BLaER1 treated with 17β-estradiol and CSF1 and Interleukin-3, amounts not matched to agents 10 nM and 100 nM (cell line): Measurements from ENCODE around the gene ABCC6.
A peak's percentile ranks its signal among the peaks of the same experiment; 100 is the strongest.
"Not testable (repeated sequence)": the region's sequence is repeated elsewhere in the genome, so short reads cannot be mapped to it uniquely, and the experiment has no call there.

Source experiments
- H3K27ac ChIP-seq, 11 experiments: shearing (Covaris generic); formaldehyde crosslinking; 2 replicates each; pipeline ENCODE4 v1.8.1; 2022
- H3K27me3 ChIP-seq, 11 experiments: shearing (Covaris generic); formaldehyde crosslinking; 2 replicates each; pipeline ENCODE4 v1.8.1; 2022
- H3K36me3 ChIP-seq, 11 experiments: shearing (Covaris generic); formaldehyde crosslinking; 2 replicates each; pipeline ENCODE4 v1.8.1; 2022
- H3K4me1 ChIP-seq, 10 experiments: shearing (Covaris generic); formaldehyde crosslinking; 2 replicates each; pipeline ENCODE4 v1.8.1; 2022
- H3K4me2 ChIP-seq, 11 experiments: shearing (Covaris generic); formaldehyde crosslinking; 2 replicates each; pipeline ENCODE4 v1.8.1; 2022
- H3K4me3 ChIP-seq, 10 experiments: shearing (Covaris generic); formaldehyde crosslinking; 2 replicates each; pipeline ENCODE4 v1.8.1; 2022
- H3K9ac ChIP-seq, 11 experiments: shearing (Covaris generic); formaldehyde crosslinking; 2 replicates each; pipeline ENCODE4 v1.8.1; 2022
- H3K9me3 ChIP-seq, 11 experiments: shearing (Covaris generic); formaldehyde crosslinking; replicated peaks in 1 of 11; 2 replicates each; pipeline ENCODE4 v1.8.1; 2022
- H4K20me1 ChIP-seq, 11 experiments: shearing (Covaris generic); formaldehyde crosslinking; 2 replicates each; pipeline ENCODE4 v1.8.1; 2022
- Cebpa-rat ChIP-seq, 11 experiments: shearing (Covaris generic); IDR thresholded peaks; 2 replicates each; pipeline ENCODE4 v1.8.1; 2022

The ABCC6 gene

DNA sequence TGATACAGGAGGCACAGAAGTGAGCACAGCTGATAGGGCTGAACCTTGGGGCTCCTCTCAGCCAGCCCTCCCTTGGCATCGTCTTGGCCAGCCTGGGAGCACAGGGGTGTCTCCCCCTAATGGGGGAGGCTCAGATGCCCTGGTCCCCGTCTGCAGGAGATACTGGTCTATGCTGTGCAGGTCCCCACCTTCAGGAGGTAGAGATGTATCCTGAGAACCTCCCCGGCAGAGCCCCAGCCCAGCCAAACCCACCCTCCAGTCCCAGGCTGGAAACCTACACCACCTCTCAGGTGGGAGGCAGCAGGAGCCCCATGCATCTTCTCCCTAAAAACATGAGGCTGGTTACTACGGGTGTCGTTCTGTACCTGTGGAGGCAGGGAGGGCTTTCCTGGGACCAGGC, 38.7 kb downstream of the ABCC6 start:
- no peak for TF ChIP-seq Cebpa-rat (IDR thresholded peaks at IDR 0.05)
- H3K4me2 ChIP-seq = no peak overlapping the region
- H3K4me3 ChIP-seq = no peak overlapping the region
- H4K20me1 ChIP-seq = no peaks in the 10 kb centered on the region
- H3K9me3 ChIP-seq = no peaks in the 10 kb centered on the region
- H3K9ac ChIP-seq = no peak overlapping the region
- H3K4me1 ChIP-seq = peaks cover 14 to 32% (median 25%) of the 10 kb centered on the region in 10 experiments
- H3K36me3 ChIP-seq = no peaks in the 10 kb centered on the region
- no peak overlapping the region for H3K27ac ChIP-seq
- no peaks in the 10 kb centered on the region for H3K27me3 ChIP-seq

DNA sequence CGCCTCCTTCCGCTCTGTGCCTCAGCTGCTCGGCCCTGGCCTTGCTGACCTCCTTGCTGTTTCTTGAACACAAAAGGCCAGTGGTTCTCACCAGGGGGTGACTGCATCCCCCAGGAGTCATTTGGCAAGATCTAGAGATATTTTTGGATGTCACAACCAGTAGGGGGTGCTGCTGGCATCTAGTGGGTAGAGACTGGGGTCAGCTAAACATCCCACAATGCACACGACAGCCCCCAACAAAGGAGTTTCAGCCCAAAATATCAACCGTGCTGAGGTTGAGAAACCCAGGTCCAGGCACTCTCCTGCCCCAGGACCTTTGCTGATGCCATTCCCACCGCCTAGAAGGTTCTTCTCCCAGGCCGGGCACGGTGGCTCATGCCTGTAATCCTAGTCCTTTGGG, 39.7 kb downstream of the ABCC6 start:
- no peak overlapping the region for H3K9ac ChIP-seq
- H4K20me1 ChIP-seq = no peaks in the 10 kb centered on the region
- H3K4me1 ChIP-seq = peaks cover 14 to 32% (median 25%) of the 10 kb centered on the region in 10 experiments
- H3K27ac ChIP-seq = no peak overlapping the region
- no peak overlapping the region for H3K4me3 ChIP-seq
- H3K36me3 ChIP-seq = no peaks in the 10 kb centered on the region
- H3K27me3 ChIP-seq = no peaks in the 10 kb centered on the region
- H3K9me3 ChIP-seq = peaks cover 0 to 2% (median 0%) of the 10 kb centered on the region in 11 experiments; a peak in 1 of 22 replicates
- no peak for TF ChIP-seq Cebpa-rat (IDR thresholded peaks at IDR 0.05)
- no peak overlapping the region for H3K4me2 ChIP-seq

DNA sequence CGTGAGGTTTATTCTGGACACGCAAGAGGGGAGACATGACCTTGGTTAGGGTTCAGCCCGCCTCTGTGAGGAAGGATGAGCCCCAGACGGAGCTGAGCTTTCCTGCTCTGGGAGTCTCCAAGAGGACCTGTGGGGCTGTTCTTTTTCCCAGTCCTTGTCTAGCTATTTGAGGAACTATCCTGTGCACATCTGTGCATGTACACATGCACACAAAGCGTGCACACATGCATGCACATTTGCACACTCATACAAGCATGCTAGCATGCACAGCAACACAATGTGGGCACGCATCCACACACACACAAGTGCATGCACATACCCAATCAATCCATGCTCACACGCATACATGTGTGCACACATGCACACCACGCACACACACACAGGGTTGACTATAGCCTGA, 40.4 kb downstream of the ABCC6 start:
- H3K4me2 ChIP-seq = peak overlapping the region in 10 of 11 experiments; percentile 36 to 87 (median 66); a peak in 18 of 22 replicates
- no peak for TF ChIP-seq Cebpa-rat (IDR thresholded peaks at IDR 0.05)

DNA sequence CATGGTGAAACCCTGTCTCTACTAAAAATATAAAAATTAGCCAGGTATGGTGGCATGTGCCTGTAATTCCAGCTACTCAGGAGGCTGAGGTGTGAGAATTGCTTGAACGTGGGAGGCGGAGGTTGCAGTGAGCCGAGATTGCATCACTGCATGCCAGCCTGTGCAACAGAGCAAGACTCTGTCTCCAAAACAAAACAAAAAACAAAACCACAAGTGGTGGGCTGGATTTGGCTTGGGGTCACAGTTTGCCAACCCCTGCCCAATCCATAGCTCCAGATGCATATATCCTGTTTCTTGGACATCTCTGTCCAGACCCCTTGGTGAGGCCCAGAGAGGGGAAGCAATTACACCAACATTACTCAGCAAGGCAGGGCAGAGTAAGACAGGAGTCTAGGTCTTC, 41.5 kb downstream of the ABCC6 start:
- H3K27me3 ChIP-seq, H3K36me3 ChIP-seq, H3K4me3 ChIP-seq, H4K20me1 ChIP-seq, H3K9me3 ChIP-seq: not testable (repeated sequence)
- Histone ChIP-seq H3K4me2 (peak overlapping the region; percentile 25 to 87 (median 66)), H3K4me1 (peaks cover 14 to 32% (median 25%) of the 10 kb centered on the region in 10 experiments), H3K27ac (peak overlapping the region in 8 of 11 experiments; percentile 47 to 70 (median 59); a peak in 17 of 22 replicates), H3K9ac (peak overlapping the region in 7 of 11 experiments; percentile 36 to 55 (median 45); a peak in 8 of 22 replicates)
- TF ChIP-seq Cebpa-rat (IDR thresholded peaks at IDR 0.05) = peak in 9 of 11 experiments; percentile 66 to 97 (median 88); a peak in 16 of 22 replicates

More for the DNA sequence above, 40.4 kb downstream of the ABCC6 start:
- peaks cover 0 to 4% (median 0%) of the 10 kb centered on the region in 11 experiments; a peak in 1 of 22 replicates for H3K9me3 ChIP-seq
- H3K9ac ChIP-seq = peak overlapping the region in 3 of 11 experiments; percentile 44 to 55 (median 45); a peak in 2 of 22 replicates
- no peak overlapping the region for H3K4me3 ChIP-seq
- H4K20me1 ChIP-seq = no peaks in the 10 kb centered on the region
- H3K4me1 ChIP-seq = peaks cover 14 to 32% (median 25%) of the 10 kb centered on the region in 10 experiments
- no peaks in the 10 kb centered on the region for H3K27me3 ChIP-seq
- H3K36me3 ChIP-seq = no peaks in the 10 kb centered on the region
- H3K27ac ChIP-seq = peak overlapping the region in 7 of 11 experiments; percentile 47 to 70 (median 59); a peak in 11 of 22 replicates

DNA sequence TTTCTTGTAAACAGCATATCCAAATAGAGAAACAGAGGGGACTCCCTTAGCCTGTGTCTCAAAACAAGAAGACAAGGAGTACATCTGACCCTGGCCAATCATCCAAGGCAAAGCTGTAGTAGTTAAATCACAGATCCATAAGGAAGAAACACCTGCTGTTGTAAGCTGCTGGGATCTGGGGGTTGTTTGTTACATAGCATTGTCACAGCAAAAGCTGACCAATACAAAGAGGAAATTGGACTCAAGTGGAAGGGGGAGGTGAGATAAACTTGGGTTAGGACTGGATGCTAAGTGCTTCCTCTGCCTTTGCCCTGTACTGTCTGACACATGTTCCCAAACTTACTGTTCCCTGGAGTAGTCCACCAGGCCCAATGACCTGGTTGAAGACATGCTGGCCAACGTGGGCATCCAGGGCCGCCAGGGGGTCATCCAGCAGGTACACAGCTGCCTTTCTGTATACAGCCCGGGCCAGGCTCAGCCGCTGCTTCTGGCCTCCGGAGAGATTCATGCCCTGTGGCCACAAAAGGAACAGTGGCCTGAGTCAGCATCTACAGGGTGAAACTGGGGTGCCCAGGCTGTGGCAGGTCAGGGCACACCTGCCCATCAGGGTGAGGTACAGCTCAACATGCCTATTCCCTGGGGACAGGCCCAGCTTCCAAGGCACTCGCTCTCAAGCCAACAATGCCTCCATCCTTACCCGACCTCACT, 44.7 kb downstream of the ABCC6 start:
- H3K27ac ChIP-seq = no peak overlapping the region
- no peak overlapping the region for H3K4me3 ChIP-seq
- no peak overlapping the region for H3K4me2 ChIP-seq
- peaks cover 0 to 14% (median 8%) of the 10 kb centered on the region in 11 experiments; a peak in 18 of 22 replicates for H3K9me3 ChIP-seq
- H3K9ac ChIP-seq = no peak overlapping the region
- H3K27me3 ChIP-seq = no peaks in the 10 kb centered on the region
- no peak for TF ChIP-seq Cebpa-rat (IDR thresholded peaks at IDR 0.05)
- H3K4me1 ChIP-seq = peaks cover 14 to 32% (median 25%) of the 10 kb centered on the region in 10 experiments
- H4K20me1 ChIP-seq = no peaks in the 10 kb centered on the region
- no peaks in the 10 kb centered on the region for H3K36me3 ChIP-seq

DNA sequence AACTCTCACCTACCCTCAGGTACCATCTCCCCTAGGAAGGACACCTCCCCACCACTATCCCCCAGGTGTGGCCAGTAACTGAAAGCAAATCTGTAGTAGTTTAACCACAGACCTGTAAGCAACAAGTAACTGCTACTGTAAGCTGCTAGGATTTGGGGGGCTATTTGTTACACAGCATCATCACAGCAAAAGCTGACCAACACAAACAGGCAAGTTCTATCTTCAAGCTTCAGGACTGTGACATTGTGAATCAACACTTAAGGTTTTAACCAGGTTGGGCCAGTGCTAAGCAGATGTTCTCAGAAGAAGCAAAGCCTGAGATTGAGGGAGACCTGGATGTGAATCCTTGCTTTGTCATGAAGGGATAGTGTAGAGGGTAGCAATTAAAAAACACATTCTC, 47.0 kb downstream of the ABCC6 start:
- H3K36me3 ChIP-seq = no peaks in the 10 kb centered on the region
- H3K27me3 ChIP-seq = no peaks in the 10 kb centered on the region
- no peaks in the 10 kb centered on the region for H4K20me1 ChIP-seq
- H3K4me3 ChIP-seq = no peak overlapping the region
- H3K4me1 ChIP-seq = peaks cover 0 to 9% (median 6%) of the 10 kb centered on the region in 10 experiments; a peak in 16 of 20 replicates
- H3K4me2 ChIP-seq = no peak overlapping the region
- H3K9me3 ChIP-seq = peaks cover 0 to 14% (median 8%) of the 10 kb centered on the region in 11 experiments; a peak in 18 of 22 replicates
- no peak overlapping the region for H3K9ac ChIP-seq
- TF ChIP-seq Cebpa-rat (IDR thresholded peaks at IDR 0.05) = no peak
- no peak overlapping the region for H3K27ac ChIP-seq

DNA sequence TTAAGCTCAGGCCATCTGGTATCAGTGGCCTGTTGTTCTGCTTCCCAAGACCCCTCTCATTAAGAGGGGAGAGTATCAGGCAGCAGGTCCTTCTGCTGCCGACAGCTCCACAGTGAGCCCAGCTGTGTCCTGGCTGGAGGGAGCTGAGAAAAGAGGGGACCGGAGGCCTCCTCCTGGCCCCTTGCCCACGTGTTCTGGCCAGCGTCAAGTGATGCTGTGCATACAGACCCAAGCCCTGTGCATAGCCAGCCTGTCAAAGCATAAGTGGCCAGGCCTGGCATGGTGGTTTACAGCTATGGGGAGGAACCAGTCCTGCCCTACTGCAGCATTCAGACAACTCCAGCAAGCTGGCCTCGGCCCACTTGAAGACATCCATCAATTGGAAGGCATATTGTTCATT, 48.0 kb downstream of the ABCC6 start:
- H3K4me2 ChIP-seq = no peak overlapping the region
- no peaks in the 10 kb centered on the region for H3K36me3 ChIP-seq
- no peaks in the 10 kb centered on the region for H4K20me1 ChIP-seq
- no peaks in the 10 kb centered on the region; a peak in 1 of 20 replicates for H3K4me1 ChIP-seq
- no peaks in the 10 kb centered on the region for H3K27me3 ChIP-seq
- H3K9me3 ChIP-seq = peaks cover 0 to 14% (median 8%) of the 10 kb centered on the region in 11 experiments; a peak in 18 of 22 replicates
- no peak overlapping the region for H3K27ac ChIP-seq
- no peak for TF ChIP-seq Cebpa-rat (IDR thresholded peaks at IDR 0.05)
- H3K4me3 ChIP-seq = no peak overlapping the region
- H3K9ac ChIP-seq = no peak overlapping the region

DNA sequence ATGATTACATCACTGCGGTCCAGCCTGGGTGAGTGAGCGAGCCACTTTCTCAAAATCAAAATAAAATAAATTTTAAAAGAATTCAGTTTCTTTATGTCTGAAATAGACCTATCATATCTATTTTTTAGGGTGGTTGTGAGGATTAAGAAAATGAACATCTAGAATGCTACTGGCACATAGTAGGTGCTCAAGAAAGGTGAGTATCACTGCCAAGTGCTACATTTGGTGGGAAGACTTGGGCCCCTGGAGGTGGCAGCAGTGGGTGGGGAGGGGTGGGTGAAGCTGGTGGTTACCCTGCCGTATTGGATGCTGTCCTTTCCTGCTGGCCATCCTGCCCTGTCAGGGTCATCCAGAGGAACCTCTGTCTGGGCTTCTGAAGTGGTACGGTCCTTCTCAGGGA, 50.3 kb downstream of the ABCC6 start:
- H3K4me1 ChIP-seq = no peaks in the 10 kb centered on the region

DNA sequence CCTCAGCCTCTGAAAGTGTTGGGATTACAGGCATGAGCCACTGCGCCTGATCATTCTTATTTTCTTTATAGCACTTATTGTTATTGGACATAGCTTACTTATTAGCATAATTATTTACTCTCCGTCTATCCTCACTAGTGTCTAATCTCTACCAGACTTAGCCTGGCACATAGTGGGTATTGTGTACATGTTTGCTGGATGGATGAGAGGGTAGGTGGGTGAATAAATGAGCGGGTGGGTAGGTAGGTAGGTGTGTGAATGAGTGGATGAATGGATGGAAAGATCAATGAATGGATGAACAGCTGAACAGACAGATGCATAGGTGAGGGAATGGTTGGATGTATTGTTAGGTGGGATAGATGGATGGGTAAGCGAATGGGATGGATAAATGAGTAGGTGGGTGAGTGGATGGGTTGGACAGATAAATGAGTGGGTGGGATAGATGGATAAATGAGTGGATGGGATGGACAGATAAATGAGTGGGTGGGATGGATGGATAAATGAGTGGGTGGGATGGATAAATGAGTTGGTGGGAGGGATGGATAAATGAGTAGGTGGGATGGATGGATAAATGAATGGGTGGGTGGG, 51.9 kb downstream of the ABCC6 start:
- no peaks in the 10 kb centered on the region for H3K36me3 ChIP-seq
- TF ChIP-seq Cebpa-rat (IDR thresholded peaks at IDR 0.05) = no peak
- H3K4me1 ChIP-seq = peaks cover 0 to 7% (median 0%) of the 10 kb centered on the region in 10 experiments; a peak in 1 of 20 replicates
- H3K4me3 ChIP-seq = no peak overlapping the region
- H3K4me2 ChIP-seq = no peak overlapping the region
- H3K9me3 ChIP-seq = peaks cover 0 to 9% (median 6%) of the 10 kb centered on the region in 11 experiments; a peak in 18 of 22 replicates
- no peak overlapping the region for H3K9ac ChIP-seq
- H4K20me1 ChIP-seq = no peaks in the 10 kb centered on the region
- H3K27me3 ChIP-seq = no peaks in the 10 kb centered on the region
- no peak overlapping the region for H3K27ac ChIP-seq

More for the DNA sequence above, 50.3 kb downstream of the ABCC6 start:
- Histone ChIP-seq H3K27me3 (no peaks in the 10 kb centered on the region), H3K36me3 (no peaks in the 10 kb centered on the region), H3K9me3 (peaks cover 0 to 11% (median 8%) of the 10 kb centered on the region in 11 experiments; a peak in 18 of 22 replicates), H3K27ac (no peak overlapping the region), H3K9ac (no peak overlapping the region), H4K20me1 (no peaks in the 10 kb centered on the region), H3K4me2 (no peak overlapping the region), H3K4me3 (no peak overlapping the region)
- no peak for TF ChIP-seq Cebpa-rat (IDR thresholded peaks at IDR 0.05)
